ENCODE measurements around the gene PDE4B.

Gene PDE4B

GRCh38 chr1:66246351-66247269 lies 453.9 kb downstream of the PDE4B start:
- DNase-seq: no peak

- no peak for DNase-seq
Measured at GRCh38 chr1:66247415-66248208, 454.9 kb downstream of the PDE4B start.

GRCh38 chr1:66248257-66248656 lies 455.6 kb downstream of the PDE4B start:
- DNase-seq: no peak

GRCh38 chr1:66248746-66249145 lies 456.1 kb downstream of the PDE4B start:
- DNase-seq: no peak

- DNase-seq: no peak
Measured at GRCh38 chr1:66250075-66250474, 457.4 kb downstream of the PDE4B start.

- no peak for DNase-seq
Measured at GRCh38 chr1:66250478-66250877, 457.8 kb downstream of the PDE4B start.

- DNase-seq: peak; percentile 86
Measured at GRCh38 chr1:66251546-66251945, 458.9 kb downstream of the PDE4B start.

- DNase-seq: peak; percentile 88
Measured at GRCh38 chr1:66253330-66253921, 460.7 kb downstream of the PDE4B start.

GRCh38 chr1:66254785-66255184 lies 462.1 kb downstream of the PDE4B start:
- no peak for DNase-seq

GRCh38 chr1:66256629-66257572 lies 464.2 kb downstream of the PDE4B start:
- DNase-seq: no peak

- no peak for DNase-seq
Measured at GRCh38 chr1:66258404-66259105, 465.9 kb downstream of the PDE4B start.

- no peak for DNase-seq
Measured at GRCh38 chr1:66261364-66261763, 468.7 kb downstream of the PDE4B start.

GRCh38 chr1:66262208-66262963 lies 469.7 kb downstream of the PDE4B start:
- no peak for DNase-seq

- DNase-seq: no peak
Measured at GRCh38 chr1:66265268-66265667, 472.6 kb downstream of the PDE4B start.

- no peak for DNase-seq
Measured at GRCh38 chr1:66265796-66266195, 473.1 kb downstream of the PDE4B start.

- DNase-seq: peak; percentile 42
Measured at GRCh38 chr1:66266350-66266749, 473.7 kb downstream of the PDE4B start.

- no peak for DNase-seq
Measured at GRCh38 chr1:66266756-66267155, 474.1 kb downstream of the PDE4B start.

GRCh38 chr1:66267201-66267940 lies 474.7 kb downstream of the PDE4B start:
- no peak for DNase-seq

GRCh38 chr1:66269222-66269621 lies 476.5 kb downstream of the PDE4B start:
- DNase-seq: no peak
